Stomach (tissue), 9 donors: ENCODE data around the gene MOB1A. TPM values are rescaled to one million over a fixed set of nuclear protein-coding genes. Genes with fewer than 3 reads are reported as not detected.
A peak's percentile ranks its signal among the peaks of the same experiment; 100 is the strongest.

Experiments
- DNase-seq, 2 donors: peaks; one replicate each; pipeline versions ENCODE4 v3.0.0 to v3.0.0-alpha.2; 2013 to 2019
- H3K27ac ChIP-seq, 5 donors: fragments of 200-600 bp in 4 of 5; sonication (generic) in 4 of 5; one replicate each; pipeline ENCODE4 v1.5.1; 2013 to 2019; ENCODE audit warnings: mild to moderate bottlenecking in 1 of 5, moderate library complexity in 1 of 5
- H3K27me3 ChIP-seq, 3 donors: fragments of 200-600 bp; sonication (generic); one replicate each; pipeline ENCODE4 v1.5.1; 2017 to 2019; ENCODE audit warnings: mixed run types in 1 of 3
- H3K36me3 ChIP-seq, 4 donors: fragments of 200-600 bp; sonication (generic); 1 replicate in 3 of 4; 2 replicates in 1 of 4; pipeline ENCODE4 v1.5.1; 2016 to 2019
- H3K4me1 ChIP-seq, 4 donors: fragments of 200-600 bp; sonication (generic); one replicate each; pipeline ENCODE4 v1.5.1; 2016 to 2019
- H3K4me3 ChIP-seq, 4 donors: fragments of 200-600 bp; sonication (generic) in 3 of 4; one replicate each; pipeline ENCODE4 v1.5.1; 2016 to 2019; ENCODE audit warnings: mild to moderate bottlenecking in 1 of 4
- H3K9me3 ChIP-seq, 4 donors: fragments of 200-600 bp; sonication (generic); one replicate each; pipeline ENCODE4 v1.5.1; 2016 to 2019
- CTCF ChIP-seq, 7 experiments: fragments of 450-650 bp in 4 of 7; fragments of 200-600 bp in 3 of 7; sonication (generic) in 3 of 7; IDR thresholded peaks; one replicate each; pipeline ENCODE4 v1.5.1; 2016 to 2019; ENCODE audit warnings: antibody characterized with exemption in 7 of 7, control low read depth in 2 of 7, mild to moderate bottlenecking in 1 of 7
- EP300 ChIP-seq: sonication (generic); formaldehyde crosslinking; IDR thresholded peaks from one replicate; pipeline ENCODE4 v1.6.1; 2017; ENCODE audit warnings: antibody characterized with exemption
- POLR2A ChIP-seq, 4 donors: fragments of 450-650 bp; IDR thresholded peaks; one replicate each; pipeline ENCODE4 v1.6.1; 2016; ENCODE audit warnings: antibody characterized with exemption in 4 of 4, control low read depth in 2 of 4, mild to moderate bottlenecking in 1 of 4, moderate library complexity in 1 of 4
- POLR2AphosphoS5 ChIP-seq, 3 donors: sonication (generic); formaldehyde crosslinking; IDR thresholded peaks; one replicate each; pipeline ENCODE4 v1.6.1; 2016; ENCODE audit warnings: antibody characterized with exemption in 3 of 3
- WGBS, 5 donors: extraction: QIAGEN DNeasy Blood & Tissue Kit in 3 of 5; methylation state at CpG; one replicate each; pipeline versions ENCODE4 v1.1.5 to v1.1.7; 2013 to 2018; 5-methylcytosine and 5-hydroxymethylcytosine counted together
- intact Hi-C: fragments of 100-400 bp; cut with DNase I; formaldehyde crosslinking; loops from one replicate; pipeline ENCODE4 v1.15.1; 2023; ENCODE audit warnings: low total_unique reads
- polyA plus RNA-seq, 3 donors: library from polyadenylated mRNA; stranded (reverse); fragments of 200-250 nt; gene quantifications; one replicate each; pipeline ENCODE4 v1.2.3, GENCODE V29; 2013
- total RNA-seq, 5 donors: library from RNA; depleted of rRNA; stranded (reverse); fragments of >200 nt; gene quantifications; one replicate each; pipeline versions ENCODE4 v1.1.0 to v1.2.3, GENCODE V29; 2014 to 2016
- donor health status: healthy with polysubstance abuse.
- donor health status: Bipolar disorder and iron deficiency.
- donor health status: healthy.

MOB1A gene
- total and polyA plus RNA-seq, 8 donors = 22.4 to 127 (median 62.9) TPM

- peaks cover 18 to 52% (median 43%) of the 10 kb centered on the region in 4 donors for H3K36me3 ChIP-seq
- peak in 1 of 7 experiments; percentile 4 for TF ChIP-seq CTCF (IDR thresholded peaks at IDR 0.05)
- TF ChIP-seq POLR2AphosphoS5 (IDR thresholded peaks at IDR 0.05) = peak in 2 of 3 donors; percentile 34 to 60
- TF ChIP-seq POLR2A (IDR thresholded peaks at IDR 0.05) = no peak
- peak; percentile 22 to 39 for DNase-seq
- H3K9me3 ChIP-seq = no peaks in the 10 kb centered on the region
- peaks cover 21 to 55% (median 42%) of the 10 kb centered on the region in 4 donors for H3K4me1 ChIP-seq
- H3K4me3 ChIP-seq = peak overlapping the region in 1 of 4 donors; percentile 14
- peak overlapping the region; percentile 11 to 90 (median 73) for H3K27ac ChIP-seq
- intact Hi-C loops = no loop called here
- 28 to 63% (median 44%) methylated on average over 5 to 6 of the region's 6 CpGs for WGBS, 5 donors
- H3K27me3 ChIP-seq = no peaks in the 10 kb centered on the region
Measured at GRCh38 chr2:74206180-74206688, 27.6 kb upstream of the MOB1A start.

GRCh38 chr2:74205596-74205995 is 26.9 kb upstream of the MOB1A start:
- WGBS, 5 donors = 24 to 51% (median 29%) methylated on average over 6 of the region's 6 CpGs

GRCh38 chr2:74205113-74205512 is 26.4 kb upstream of the MOB1A start:
- TF ChIP-seq CTCF (IDR thresholded peaks at IDR 0.05) (no peak), POLR2A (IDR thresholded peaks at IDR 0.05) (no peak), POLR2AphosphoS5 (IDR thresholded peaks at IDR 0.05) (no peak), EP300 (no peak)
- 64 to 79% (median 68%) methylated on average over 5 of the region's 5 CpGs for WGBS, 5 donors
- Histone ChIP-seq H3K9me3 (no peaks in the 10 kb centered on the region), H3K36me3 (peaks cover 15 to 41% (median 32%) of the 10 kb centered on the region in 4 donors), H3K27ac (peak overlapping the region in 4 of 5 donors; percentile 64 to 90 (median 78)), H3K27me3 (no peaks in the 10 kb centered on the region), H3K4me3 (no peak overlapping the region), H3K4me1 (peaks cover 21 to 66% (median 48%) of the 10 kb centered on the region in 4 donors)
- intact Hi-C loops = no loop called here
- no peak for DNase-seq

More at GRCh38 chr2:74205596-74205995, 26.9 kb upstream of the MOB1A start:
- Histone ChIP-seq H3K27me3 (no peaks in the 10 kb centered on the region), H3K4me3 (no peak overlapping the region), H3K9me3 (no peaks in the 10 kb centered on the region), H3K36me3 (peaks cover 18 to 46% (median 37%) of the 10 kb centered on the region in 4 donors), H3K27ac (peak overlapping the region; percentile 61 to 90 (median 73)), H3K4me1 (peaks cover 21 to 61% (median 46%) of the 10 kb centered on the region in 4 donors)
- DNase-seq = peak; percentile 59 to 65
- intact Hi-C loops = no loop called here
- TF ChIP-seq CTCF (IDR thresholded peaks at IDR 0.05) = no peak
- TF ChIP-seq EP300 = no peak
- peak in 2 of 3 donors; percentile 32 to 58 for TF ChIP-seq POLR2AphosphoS5 (IDR thresholded peaks at IDR 0.05)

GRCh38 chr2:74204436-74204835 is 25.8 kb upstream of the MOB1A start:
- Histone ChIP-seq H3K27me3 (no peaks in the 10 kb centered on the region), H3K4me3 (no peak overlapping the region), H3K9me3 (no peaks in the 10 kb centered on the region), H3K27ac (peak overlapping the region in 4 of 5 donors; percentile 2 to 90 (median 52)), H3K4me1 (peaks cover 26 to 73% (median 51%) of the 10 kb centered on the region in 4 donors), H3K36me3 (peaks cover 9 to 34% (median 25%) of the 10 kb centered on the region in 4 donors)
- DNase-seq = no peak
- intact Hi-C loops = no loop called here
- WGBS, 5 donors = 91 to 98% (median 94%) methylated on average over 3 of the region's 3 CpGs
- no peak for TF ChIP-seq EP300
- no peak for TF ChIP-seq POLR2A (IDR thresholded peaks at IDR 0.05)
- no peak for TF ChIP-seq POLR2AphosphoS5 (IDR thresholded peaks at IDR 0.05)
- TF ChIP-seq CTCF (IDR thresholded peaks at IDR 0.05) = no peak
